HG03460 (cell line): Measurements from ENCODE around the gene DDX11.
"Not testable (repeated sequence)": the region's sequence is repeated elsewhere in the genome, so short reads cannot be mapped to it uniquely, and the experiment has no call there.

Experiments
- ATAC-seq: cut with Tn5 transposase; IDR thresholded peaks from one replicate; pipeline ENCODE4 v1.9.1; 2021; ENCODE audit not compliant: unreplicated experiment

DDX11 gene

DNA sequence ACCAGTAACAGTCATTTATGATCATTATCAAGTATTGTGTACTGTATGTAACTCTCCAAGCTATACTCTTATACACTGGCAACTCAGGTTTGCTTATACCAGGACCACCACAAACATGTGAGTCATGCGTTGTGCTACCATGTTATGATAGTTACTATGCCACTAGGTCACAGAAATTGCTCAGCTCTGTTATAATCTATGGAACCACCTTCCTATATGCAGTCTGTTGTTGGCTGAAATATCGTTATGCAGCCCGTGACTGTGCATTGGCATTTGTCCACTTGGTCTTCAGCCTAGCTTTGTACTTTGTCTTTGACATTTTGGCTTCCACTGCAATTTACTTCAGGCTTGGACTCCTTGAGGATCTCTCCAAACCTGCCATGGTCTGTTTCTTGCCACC, 7.5 kb upstream of the DDX11 start:
- not testable (repeated sequence) for ATAC-seq

DNA sequence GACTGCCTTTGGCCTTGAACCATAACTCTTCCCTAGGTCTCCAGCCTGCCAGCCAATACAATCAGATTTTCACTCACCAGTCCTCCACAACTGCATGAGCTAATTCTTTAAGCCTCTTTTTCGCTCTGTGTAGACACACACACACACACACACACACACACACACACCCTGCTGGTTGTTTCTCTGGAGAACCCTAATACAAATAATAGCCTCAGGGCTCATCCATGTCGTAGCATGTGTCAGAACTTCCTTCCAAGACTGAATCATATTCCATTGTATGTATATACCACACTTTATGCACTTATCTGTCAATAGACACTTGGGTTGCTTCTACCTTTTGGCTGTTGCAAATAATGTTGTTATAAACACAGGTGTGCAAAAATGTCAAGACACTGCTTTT, 6.0 kb upstream of the DDX11 start:
- ATAC-seq, result not testable (repeated sequence)

DNA sequence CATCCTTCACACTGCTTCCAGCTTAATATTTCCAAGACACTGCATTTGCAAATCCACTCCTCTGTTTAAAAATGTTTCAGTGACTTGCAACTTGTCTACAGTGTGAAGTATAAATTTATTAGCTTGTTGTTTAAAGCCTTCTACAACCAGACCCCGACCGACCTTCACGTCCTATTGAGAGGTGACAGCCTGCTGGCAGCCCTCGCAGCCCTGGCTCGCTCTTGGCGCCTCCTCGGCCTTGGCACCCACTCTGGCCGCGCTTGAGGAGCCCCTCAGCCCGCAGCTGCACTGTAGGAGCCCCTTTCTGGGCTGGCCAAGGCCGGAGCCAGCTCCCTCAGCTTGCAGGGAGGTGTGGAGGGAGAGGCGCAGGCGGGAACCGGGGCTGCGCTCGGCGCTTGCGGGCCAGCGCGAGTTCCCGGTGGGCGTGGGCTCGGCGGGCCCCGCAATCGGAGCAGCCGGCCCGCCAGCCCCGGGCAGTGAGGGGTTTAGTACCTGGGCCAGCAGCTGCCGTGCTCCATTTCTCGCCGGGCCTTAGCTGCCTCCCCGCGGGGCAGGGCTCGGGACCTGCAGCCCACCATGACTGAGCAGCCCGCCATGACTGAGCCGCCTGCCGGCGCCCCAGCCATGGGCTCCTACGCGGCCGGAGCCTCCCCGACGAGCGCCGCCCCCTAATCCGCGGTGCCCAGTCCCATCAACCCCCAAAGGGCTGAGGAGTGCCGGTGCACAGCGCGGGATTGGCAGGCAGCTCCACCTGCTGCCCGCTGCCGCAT, 2.5 kb upstream of the DDX11 start:
- ATAC-seq, result not testable (repeated sequence)

DNA sequence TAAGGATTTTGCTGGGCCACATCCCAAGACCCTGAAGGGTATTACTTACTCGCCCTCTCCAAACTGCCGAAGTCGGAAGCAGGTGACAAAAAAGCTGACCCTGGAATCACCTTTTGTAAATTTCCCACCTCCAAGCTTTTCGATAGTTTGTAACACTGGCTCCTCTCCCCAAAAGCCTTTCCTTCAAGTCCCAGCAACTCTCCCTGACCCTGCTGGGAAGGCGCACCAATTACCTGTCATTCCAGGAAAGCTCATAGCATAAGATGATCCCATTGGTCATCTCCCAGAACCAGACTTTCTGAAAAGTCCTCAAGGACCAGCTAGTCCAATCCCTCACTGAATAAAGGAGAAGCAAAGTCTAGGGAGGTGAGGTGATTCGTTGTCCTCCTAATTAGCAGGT, 698 bp upstream of the DDX11 start:
- ATAC-seq, result not testable (repeated sequence)

DNA sequence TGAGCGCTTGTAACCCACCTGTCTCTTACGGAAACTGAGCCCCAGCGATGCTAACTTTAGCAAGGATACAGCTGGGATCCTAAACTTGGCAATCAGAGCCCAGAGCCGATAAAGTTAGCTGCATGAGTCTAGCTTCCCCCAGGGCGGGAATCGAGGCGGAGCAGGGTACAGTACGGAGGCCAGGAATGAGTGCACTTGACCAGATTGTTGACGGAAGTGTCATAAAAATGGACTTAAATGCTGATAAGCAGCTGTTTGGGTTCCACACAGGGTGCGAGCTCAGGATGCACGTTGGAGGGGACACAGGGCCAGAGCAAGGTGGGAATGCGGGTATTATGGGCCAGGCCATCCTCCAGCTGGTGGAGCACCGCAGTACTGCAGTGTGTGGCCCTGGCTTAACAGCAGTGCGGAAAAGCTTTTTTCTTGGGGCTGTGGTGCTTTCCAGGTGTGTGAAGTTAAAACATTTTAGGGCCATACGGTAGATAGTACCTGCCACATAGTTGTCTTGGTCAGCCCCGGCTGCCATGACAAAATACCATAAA, 744 bp downstream of the DDX11 start:
- ATAC-seq, result peak; percentile 30

DNA sequence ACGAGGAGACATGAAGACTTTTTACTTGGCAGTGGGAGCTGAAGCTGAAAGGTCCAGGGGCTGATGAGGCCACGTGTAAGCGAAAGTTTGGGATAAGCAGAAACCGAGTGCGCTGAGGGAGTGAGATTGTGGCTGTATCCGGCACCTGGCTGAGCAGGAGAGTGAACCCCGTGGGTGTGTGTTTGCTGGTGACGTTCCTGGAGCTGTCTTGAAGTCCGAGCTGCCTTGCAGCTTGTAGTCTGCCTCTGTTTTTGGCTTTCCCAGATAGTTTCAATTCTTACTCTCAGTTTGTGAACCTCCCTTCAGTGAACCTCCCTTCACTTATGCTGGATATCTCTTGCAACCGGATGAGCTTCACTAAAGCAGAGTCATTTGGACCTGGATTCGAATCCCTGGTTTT, 2.5 kb downstream of the DDX11 start:
- ATAC-seq, result not testable (repeated sequence)

DNA sequence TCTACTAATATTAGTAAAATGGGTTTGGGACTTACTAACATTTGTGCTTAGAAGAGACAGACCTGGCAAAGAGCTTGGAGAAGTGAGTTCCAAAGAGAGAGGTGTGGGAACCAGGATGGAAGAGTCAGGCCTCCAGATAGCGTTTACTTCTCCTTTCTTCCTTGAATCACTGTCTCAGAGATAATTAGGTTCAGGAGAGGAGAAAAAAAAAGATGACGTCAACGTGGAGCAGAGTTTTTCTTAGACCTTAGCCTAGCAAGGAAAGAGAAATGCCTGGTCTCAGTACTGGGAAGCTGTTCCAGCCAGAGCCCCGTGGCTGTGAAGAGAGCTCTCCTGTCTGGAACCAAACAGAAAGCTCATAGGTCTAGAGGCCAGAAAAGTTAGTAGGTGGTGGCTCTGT, 3.4 kb downstream of the DDX11 start:
- ATAC-seq, result not testable (repeated sequence)

DNA sequence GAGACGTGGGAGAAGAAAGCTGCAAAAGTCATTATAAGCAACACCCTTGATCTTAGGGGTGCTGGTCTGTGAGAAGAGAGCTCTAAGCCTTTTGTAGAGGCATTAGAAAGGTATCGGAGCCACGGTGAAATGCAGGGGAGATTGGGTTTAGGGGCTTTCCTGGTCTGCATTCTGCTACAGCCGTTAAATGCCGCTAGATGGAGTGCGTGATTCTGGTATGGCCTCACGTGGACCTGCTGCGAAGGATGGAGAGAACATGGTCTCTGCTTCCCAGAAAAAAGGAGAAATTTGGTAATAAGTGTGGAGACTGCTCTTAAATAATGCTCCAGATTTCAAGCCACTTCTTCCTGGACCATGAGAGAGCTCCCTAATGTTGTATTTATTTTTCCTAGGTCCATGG, 4.3 kb downstream of the DDX11 start:
- not testable (repeated sequence) for ATAC-seq

DNA sequence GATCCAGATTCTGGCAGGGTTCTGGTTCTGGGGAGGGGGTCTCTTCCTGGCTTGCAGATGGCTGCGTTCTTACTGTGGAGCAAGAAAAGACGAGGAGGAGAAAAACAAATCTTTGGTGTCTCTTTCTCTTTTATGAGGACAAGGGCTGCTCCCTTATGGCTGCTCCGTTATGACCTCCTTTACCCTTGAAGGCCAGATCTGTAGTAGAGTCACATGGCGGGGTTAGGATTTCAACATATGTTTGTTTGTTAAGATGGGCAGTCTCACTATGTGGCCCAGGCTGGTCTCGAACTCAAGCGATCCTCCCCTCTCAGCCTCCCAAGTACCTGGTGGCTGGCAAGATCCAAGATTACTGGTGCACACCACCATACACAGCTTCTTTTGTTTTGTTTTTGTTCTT, 5.8 kb downstream of the DDX11 start:
- not testable (repeated sequence) for ATAC-seq

DNA sequence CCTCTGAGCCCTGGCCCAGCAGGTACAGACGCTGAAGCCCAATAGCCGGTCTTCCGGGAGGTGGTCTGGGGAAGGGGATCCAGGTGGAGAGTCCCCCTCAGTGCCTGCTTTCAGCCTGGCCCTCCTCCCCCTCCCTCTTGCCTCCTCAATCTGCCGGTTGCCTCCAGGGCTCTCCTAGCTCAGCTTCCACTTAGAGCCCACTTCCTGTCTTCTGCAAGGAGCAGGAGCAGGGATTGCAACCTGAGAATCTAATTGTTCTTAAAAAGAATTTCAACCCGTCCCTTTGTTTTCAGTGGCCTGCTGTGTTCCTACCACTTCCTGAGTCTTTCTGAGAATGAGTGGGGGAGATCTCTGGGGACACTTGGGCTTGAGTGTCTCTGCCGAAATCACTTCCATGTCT, 6.6 kb downstream of the DDX11 start:
- not testable (repeated sequence) for ATAC-seq

DNA sequence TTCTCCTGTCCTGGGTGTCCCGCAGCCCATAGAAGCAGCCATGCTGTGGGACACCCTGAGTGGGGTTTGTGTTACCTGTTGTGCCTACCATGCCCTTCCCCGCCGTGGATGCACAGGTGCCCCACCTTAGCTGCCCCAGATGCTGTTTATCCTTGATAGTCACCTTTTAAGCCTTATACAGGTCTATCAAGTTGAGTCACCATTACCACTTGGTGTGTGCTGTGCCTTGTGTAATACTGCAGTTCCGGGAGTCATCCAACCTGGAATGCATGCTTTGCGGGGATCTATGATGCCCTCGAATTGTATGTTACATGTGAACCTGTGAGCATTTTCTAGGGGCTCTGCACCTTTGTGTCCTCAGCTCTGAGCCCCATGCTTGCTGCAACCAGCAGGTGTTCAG, 7.6 kb downstream of the DDX11 start:
- ATAC-seq, result not testable (repeated sequence)

DNA sequence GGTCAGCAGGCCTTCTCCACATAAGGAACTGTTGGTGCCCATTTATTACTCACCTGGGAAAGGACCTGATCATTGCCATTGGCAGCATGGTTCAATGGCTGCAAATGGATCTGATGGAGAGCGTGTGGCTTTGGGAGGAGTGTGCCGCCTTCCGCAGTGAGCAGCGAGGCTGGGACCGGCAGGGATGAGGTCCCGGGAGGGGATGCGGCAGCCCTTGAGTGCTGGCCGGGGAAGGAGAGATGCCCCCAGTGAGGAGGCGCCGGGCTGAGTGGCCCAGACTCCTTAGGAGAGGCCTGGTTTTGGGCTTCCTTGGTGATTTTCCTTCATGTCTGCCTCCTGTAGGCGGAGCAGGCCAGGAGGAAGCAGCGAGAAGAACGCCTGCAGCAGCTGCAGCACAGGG, 10.6 kb downstream of the DDX11 start:
- not testable (repeated sequence) for ATAC-seq

DNA sequence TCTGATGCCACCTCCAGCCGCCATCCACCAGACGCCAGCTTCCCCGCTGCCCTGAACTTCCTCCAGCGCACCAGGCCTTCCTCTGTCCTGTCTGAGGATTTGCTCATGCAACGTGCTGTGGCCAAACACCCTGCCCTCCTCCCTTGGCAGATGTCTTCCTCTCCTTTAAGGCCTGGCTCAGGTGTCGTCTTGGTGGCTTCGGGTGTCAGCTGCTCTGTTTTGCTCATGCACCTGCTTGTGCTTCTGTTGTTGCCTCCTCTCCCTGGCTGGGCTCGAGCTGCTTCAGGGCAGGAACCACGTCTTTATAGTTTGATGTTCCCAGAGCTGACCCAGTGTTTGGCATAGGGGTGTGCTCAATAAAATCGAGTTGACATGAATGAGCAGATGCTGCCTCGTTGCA, 12.4 kb downstream of the DDX11 start:
- not testable (repeated sequence) for ATAC-seq

DNA sequence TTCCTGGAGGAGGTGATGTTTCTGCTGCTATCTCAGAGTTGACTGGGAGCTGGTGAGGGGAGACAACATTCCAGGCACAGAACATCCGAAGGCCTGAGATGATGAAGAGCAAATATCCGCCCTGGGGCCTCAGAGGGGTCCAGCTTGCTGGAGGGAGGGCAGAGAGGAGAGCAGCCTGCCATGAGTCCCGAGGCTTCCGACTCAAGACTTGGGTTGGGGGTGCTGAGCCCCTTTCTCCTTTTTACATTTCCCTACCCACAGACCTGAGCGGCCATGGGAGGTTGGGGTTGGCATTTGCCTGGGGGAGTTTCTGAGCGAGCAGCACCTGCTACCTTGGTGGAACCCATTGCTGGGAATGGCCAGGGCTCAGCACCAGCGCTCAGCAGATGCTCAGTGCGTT, 13.8 kb downstream of the DDX11 start:
- ATAC-seq, result not testable (repeated sequence)

DNA sequence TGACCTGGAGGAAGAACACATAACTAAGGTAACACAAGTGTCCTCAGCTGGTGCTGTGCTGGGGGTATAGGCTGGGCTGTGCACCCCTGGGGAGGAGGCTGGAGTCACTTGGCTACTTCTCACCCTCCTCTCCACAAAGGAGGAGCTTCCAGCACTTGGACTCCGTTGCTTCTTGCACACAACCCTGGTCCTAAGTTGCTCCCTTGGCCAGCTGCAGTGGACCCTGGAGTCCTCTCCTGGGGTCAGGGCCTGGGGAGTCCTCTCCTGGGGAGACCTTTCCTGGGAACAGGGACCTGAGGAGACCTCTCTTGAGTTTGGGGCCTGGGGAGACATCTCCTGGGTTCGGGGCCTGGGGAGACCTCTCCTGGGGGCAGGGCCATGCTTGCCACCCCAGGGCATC, 14.3 kb downstream of the DDX11 start:
- not testable (repeated sequence) for ATAC-seq

DNA sequence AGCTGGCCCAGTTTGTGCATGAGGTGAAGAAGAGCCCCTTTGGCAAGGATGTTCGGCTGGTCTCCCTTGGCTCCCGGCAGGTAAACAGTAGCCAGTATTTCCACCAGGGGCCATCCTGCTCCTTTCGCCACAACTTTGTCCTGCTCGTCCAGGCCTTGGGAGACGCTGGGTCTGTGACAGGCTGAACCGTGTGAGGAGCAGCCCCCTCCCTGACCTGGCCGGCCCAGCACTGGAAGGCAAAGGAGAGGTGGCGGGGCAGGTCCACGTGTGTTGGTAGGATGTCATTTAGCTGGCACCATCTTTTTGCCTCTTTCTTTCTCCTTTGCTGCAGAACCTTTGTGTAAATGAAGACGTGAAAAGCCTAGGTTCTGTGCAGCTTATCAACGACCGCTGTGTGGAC, 15.4 kb downstream of the DDX11 start:
- no peak for ATAC-seq

DNA sequence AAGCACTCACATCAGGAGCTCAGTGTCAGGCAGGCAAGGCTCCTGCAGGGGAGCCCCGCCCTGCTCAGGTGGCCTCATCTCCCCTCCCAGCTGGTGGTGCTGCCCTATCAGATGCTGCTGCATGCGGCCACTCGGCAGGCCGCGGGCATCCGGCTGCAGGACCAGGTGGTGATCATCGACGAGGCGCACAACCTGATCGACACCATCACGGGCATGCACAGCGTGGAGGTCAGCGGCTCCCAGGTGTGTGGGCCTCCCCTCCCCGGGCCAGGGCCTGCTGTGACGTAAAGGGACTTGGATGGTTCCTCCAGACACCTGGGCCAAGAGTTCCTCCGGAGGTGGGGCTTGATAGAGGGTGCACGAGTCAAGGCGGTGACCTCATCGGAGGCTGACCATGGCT, 18.0 kb downstream of the DDX11 start:
- ATAC-seq, result not testable (repeated sequence)

DNA sequence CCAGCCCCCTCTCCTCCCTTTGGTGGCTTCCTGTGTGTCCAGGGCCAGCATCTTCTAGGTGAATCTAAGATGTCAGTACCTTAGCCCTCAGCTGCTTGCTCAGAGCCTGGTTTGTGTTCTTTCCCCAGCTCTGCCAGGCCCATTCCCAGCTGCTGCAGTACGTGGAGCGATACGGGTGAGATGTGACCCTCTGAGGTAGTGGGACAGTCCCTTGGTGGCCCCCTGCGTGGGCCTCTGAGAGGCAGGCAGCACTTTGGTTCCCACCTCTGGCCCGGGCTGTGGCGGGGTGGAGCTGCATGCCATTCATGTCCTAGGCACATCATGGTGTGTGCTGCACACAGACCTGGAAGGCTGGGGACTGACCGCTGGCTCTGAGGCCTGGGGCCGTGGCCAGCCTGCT, 19.1 kb downstream of the DDX11 start:
- not testable (repeated sequence) for ATAC-seq

DNA sequence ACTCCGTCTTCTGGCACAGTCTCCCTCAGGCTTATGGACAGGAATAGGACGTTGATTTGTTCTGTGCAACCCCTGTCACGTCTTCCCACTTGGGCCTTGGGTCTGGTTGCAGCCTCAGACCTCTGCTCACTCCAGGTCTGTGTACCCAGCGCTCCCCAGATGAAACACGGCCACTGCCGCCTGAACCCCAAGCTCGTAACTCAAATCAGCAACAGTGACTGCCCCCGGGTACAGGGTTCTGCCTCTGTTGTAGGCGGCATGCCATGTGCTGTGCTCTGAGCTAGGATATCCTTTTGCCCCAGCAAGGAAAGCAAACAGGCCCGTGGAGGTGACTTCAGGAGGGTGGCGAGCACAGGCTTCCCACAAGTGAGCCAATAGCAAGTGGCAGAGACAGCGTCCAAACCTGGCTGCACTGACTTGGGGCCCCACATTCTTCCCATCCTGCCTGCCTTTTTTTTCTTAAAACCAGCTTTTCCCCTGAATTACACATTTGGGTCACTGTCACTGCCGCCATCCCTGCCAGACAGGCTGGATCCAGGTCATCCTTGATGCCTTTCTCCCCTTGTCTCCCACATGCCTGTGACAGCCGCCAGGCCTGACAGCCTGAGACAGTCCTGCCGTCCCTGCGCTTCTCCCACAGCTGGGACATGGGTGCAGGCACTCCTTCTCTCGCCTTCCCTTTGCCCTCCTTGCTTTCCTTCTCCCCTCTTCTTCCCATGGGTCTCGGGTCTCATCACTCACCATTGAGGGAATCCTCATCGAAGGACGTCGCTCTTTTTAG, 21.6 kb downstream of the DDX11 start:
- not testable (repeated sequence) for ATAC-seq

DNA sequence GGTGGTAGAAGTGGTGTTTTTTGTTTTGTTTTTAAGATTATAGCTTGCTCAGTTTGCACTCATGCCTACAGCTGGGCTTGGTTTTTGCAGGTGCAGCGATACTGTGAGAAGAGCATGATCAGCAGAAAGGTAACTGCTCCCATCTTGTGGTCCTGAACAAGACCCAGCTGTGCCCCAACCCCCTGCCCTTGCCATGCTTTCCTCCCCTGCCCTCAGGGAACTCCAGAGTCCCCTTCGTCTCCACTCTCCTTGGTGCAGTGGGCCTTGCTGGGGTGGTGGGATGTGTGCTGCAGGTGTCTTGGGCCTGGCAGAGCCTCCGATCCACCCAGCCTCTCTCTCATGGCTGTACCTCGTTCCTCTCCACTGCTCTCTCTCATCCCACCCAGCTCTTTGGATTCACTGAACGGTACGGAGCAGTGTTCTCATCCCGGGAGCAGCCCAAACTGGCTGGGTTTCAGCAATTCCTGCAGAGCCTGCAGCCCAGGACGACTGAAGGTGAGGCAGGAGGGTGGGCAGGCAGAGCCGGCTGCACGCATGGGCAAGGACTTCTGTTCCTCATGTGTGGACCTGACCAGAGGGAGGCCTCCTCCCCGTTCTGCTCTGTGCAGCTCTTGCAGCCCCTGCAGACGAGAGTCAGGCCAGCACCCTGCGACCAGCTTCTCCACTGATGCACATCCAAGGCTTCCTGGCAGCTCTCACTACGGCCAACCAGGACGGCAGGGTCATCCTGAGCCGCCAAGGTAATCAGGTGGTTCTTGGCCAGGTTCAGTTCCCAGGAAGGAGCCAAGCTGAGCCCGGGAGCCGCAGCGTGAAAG, 22.8 kb downstream of the DDX11 start:
- ATAC-seq, result not testable (repeated sequence)

DNA sequence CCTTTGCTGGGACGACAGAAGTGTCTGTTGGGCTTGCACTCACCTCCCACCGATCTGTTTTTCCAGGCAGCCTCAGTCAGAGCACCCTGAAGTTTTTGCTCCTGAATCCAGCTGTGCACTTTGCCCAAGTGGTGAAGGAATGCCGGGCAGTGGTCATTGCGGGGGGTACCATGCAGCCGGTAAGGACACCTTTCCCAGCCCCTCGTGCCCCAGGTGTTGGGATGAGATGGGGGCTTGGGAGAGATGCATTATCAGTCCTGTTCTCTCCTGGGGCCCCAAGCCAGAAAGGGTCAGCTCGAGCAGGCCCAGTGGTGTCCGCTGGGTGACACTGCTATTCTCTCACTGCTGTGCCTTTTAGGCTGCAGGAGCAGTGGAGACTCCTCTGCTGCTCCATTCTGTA, 24.2 kb downstream of the DDX11 start:
- ATAC-seq, result not testable (repeated sequence)
